M059J (cell line): Measurements from ENCODE around the gene PTK6. TPM values are rescaled to one million over a fixed set of nuclear protein-coding genes. Genes with fewer than 3 reads are reported as not detected.

Source experiments
- DNase-seq: peaks from one replicate; pipeline ENCODE4 v3.0.0-alpha.2; 2012; ENCODE audit warnings: low read depth
- total RNA-seq: library from RNA; depleted of rRNA; stranded (reverse); fragments of >200 nt; shearing (Covaris generic); gene quantifications from 2 replicates; pipeline ENCODE4 v1.2.3, GENCODE V29; 2014

PTK6 gene
- total RNA-seq, 1 experiment from 2014 or later: not detected

GRCh38 chr20:63543733-63544132 is 6.6 kb upstream of the PTK6 start:
- DNase-seq: no peak

GRCh38 chr20:63543131-63543530 is 6.0 kb upstream of the PTK6 start:
- no peak for DNase-seq

- DNase-seq: no peak
Observed at GRCh38 chr20:63542696-63543095, 5.5 kb upstream of the PTK6 start.

GRCh38 chr20:63542031-63542559 is 4.9 kb upstream of the PTK6 start:
- DNase-seq: no peak

GRCh38 chr20:63541371-63541770 is 4.2 kb upstream of the PTK6 start:
- DNase-seq: no peak

- peak; percentile 28 for DNase-seq
Observed at GRCh38 chr20:63540417-63541186, 3.4 kb upstream of the PTK6 start.

- DNase-seq: no peak
Observed at GRCh38 chr20:63539441-63540370, 2.5 kb upstream of the PTK6 start.

- no peak for DNase-seq
Observed at GRCh38 chr20:63539092-63539430, 1.9 kb upstream of the PTK6 start.

GRCh38 chr20:63538204-63539091 is 1.3 kb upstream of the PTK6 start:
- DNase-seq: no peak

- DNase-seq: peak; percentile 78
Observed at GRCh38 chr20:63537525-63538203, 488 bp upstream of the PTK6 start.

- DNase-seq: peak; percentile 68
Observed at GRCh38 chr20:63536241-63536977, 767 bp downstream of the PTK6 start.

- no peak for DNase-seq
Observed at GRCh38 chr20:63534831-63535651, 2.1 kb downstream of the PTK6 start.

- DNase-seq: no peak
Observed at GRCh38 chr20:63534427-63534830, 2.7 kb downstream of the PTK6 start.

- DNase-seq: no peak
Observed at GRCh38 chr20:63533871-63534393, 3.2 kb downstream of the PTK6 start.

- DNase-seq: no peak
Observed at GRCh38 chr20:63533388-63533787, 3.8 kb downstream of the PTK6 start.

GRCh38 chr20:63532449-63532971 is 4.7 kb downstream of the PTK6 start:
- DNase-seq: no peak

- DNase-seq: no peak
Observed at GRCh38 chr20:63531686-63532448, 5.3 kb downstream of the PTK6 start.

GRCh38 chr20:63530788-63531160 is 6.4 kb downstream of the PTK6 start:
- DNase-seq: no peak
